DOHH2 (cell line): ENCODE results near the gene FAM78A.

Experiments used
- EZH2phosphoT487 ChIP-seq: fragments of 200-600 bp; sonication (generic); IDR thresholded peaks from 2 replicates; pipeline ENCODE4 v1.6.1; 2017; ENCODE audit warnings: borderline replicate concordance, mild to moderate bottlenecking, antibody characterized with exemption, low read length, moderate library complexity, mixed read lengths
- TF ChIP-seq, protein P1 (sequence below): fragments of 200-600 bp; sonication (generic); IDR thresholded peaks from one replicate; pipeline ENCODE4 v1.5.1; 2014; ENCODE audit warnings: antibody characterized with exemption, mild to moderate bottlenecking, low read depth, low read length; ENCODE audit not compliant: poor library complexity, severe bottlenecking

DNA sequence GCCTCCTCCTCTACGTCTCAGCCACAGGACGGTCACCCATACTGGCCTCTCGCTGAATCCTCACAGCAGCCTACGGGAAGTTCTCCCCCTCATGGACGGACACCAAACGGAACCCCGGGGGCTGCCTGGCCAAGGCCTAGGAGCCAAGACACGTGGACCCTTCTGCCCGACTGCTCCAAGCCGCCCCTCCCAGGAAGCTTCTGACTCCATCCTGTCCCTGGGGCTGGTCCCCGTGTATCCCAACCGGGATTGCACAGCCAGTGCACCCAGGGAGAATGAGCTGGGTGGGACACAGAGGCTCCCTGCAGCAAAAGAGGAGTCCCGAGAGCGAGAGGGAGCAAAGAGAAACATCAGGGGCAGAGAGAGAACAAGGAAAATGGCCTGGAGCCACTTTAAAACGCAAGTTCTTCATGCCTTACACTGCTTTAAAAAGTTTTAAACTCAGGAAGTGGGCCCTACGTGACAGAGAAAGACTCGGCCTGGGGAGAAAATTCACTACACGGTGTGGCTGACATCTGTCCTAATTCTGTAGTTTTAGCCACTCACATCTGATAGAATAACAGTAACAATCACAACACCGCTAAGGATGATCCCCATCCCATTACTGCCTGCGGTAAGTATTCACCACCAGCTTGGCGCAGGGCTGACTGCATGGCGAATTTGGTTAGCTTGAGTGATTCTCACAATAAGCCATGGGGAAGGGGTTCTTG is 3.0 kb downstream of the FAM78A start:
- TF ChIP-seq, protein P1, sequence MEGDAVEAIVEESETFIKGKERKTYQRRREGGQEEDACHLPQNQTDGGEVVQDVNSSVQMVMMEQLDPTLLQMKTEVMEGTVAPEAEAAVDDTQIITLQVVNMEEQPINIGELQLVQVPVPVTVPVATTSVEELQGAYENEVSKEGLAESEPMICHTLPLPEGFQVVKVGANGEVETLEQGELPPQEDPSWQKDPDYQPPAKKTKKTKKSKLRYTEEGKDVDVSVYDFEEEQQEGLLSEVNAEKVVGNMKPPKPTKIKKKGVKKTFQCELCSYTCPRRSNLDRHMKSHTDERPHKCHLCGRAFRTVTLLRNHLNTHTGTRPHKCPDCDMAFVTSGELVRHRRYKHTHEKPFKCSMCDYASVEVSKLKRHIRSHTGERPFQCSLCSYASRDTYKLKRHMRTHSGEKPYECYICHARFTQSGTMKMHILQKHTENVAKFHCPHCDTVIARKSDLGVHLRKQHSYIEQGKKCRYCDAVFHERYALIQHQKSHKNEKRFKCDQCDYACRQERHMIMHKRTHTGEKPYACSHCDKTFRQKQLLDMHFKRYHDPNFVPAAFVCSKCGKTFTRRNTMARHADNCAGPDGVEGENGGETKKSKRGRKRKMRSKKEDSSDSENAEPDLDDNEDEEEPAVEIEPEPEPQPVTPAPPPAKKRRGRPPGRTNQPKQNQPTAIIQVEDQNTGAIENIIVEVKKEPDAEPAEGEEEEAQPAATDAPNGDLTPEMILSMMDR: peak; percentile 32
- no peak for TF ChIP-seq EZH2phosphoT487
